Mesothelial cell of epicardium (in vitro differentiated cells): Measurements from ENCODE around the gene TRIO. TPM values are rescaled to one million over a fixed set of nuclear protein-coding genes. Genes with fewer than 3 reads are reported as not detected.

Experiments used
- DNase-seq, 2 experiments: peaks; one replicate each; pipeline ENCODE4 v3.0.0; 2021; ENCODE audit warnings: low spot score in 2 of 2; ENCODE audit not compliant: unreplicated experiment in 2 of 2
- H3K27ac Mint-ChIP-seq: 2 replicates; pipeline ENCODE4 v1.8.0; 2021; ENCODE audit warnings: mixed read lengths
- H3K27me3 Mint-ChIP-seq: 2 replicates; pipeline ENCODE4 v1.8.0; 2021; ENCODE audit warnings: low read depth, mixed read lengths
- H3K36me3 Mint-ChIP-seq: 2 replicates; pipeline ENCODE4 v1.8.0; 2021; ENCODE audit warnings: mixed read lengths
- H3K4me1 Mint-ChIP-seq: 2 replicates; pipeline ENCODE4 v1.8.0; 2021; ENCODE audit warnings: mixed read lengths
- H3K4me3 Mint-ChIP-seq: 2 replicates; pipeline ENCODE4 v1.8.0; 2021; ENCODE audit warnings: mild to moderate bottlenecking, moderate library complexity, mixed read lengths
- H3K9me3 Mint-ChIP-seq: 2 replicates; pipeline ENCODE4 v1.8.0; 2021; ENCODE audit warnings: mixed read lengths
- total RNA-seq: library from RNA; stranded (reverse); gene quantifications from 3 replicates; pipeline ENCODE4 v1.2.1, GENCODE V29; 2021
- TF ChIP-seq, protein P1 (sequence below): fragments of 200-600 bp; sonication (generic); IDR thresholded peaks from one replicate; pipeline ENCODE4 v1.5.0; 2021; ENCODE audit warnings: antibody characterized with exemption; ENCODE audit not compliant: unreplicated experiment

The TRIO gene
- total RNA-seq, 1 donor from 2014 or later = 209 TPM

GRCh38 chr5:14123974-14124482 is 19.1 kb upstream of the TRIO start:
- Mint-ChIP-seq H3K36me3 (no peaks in the 10 kb centered on the region), H3K4me1 (peaks cover 4% of the 10 kb centered on the region), H3K4me3 (no peak overlapping the region), H3K27ac (no peak overlapping the region), H3K27me3 (peaks cover 7% of the 10 kb centered on the region), H3K9me3 (no peaks in the 10 kb centered on the region)
- no peak for DNase-seq
- TF ChIP-seq, protein P1, sequence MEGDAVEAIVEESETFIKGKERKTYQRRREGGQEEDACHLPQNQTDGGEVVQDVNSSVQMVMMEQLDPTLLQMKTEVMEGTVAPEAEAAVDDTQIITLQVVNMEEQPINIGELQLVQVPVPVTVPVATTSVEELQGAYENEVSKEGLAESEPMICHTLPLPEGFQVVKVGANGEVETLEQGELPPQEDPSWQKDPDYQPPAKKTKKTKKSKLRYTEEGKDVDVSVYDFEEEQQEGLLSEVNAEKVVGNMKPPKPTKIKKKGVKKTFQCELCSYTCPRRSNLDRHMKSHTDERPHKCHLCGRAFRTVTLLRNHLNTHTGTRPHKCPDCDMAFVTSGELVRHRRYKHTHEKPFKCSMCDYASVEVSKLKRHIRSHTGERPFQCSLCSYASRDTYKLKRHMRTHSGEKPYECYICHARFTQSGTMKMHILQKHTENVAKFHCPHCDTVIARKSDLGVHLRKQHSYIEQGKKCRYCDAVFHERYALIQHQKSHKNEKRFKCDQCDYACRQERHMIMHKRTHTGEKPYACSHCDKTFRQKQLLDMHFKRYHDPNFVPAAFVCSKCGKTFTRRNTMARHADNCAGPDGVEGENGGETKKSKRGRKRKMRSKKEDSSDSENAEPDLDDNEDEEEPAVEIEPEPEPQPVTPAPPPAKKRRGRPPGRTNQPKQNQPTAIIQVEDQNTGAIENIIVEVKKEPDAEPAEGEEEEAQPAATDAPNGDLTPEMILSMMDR = no peak

DNA sequence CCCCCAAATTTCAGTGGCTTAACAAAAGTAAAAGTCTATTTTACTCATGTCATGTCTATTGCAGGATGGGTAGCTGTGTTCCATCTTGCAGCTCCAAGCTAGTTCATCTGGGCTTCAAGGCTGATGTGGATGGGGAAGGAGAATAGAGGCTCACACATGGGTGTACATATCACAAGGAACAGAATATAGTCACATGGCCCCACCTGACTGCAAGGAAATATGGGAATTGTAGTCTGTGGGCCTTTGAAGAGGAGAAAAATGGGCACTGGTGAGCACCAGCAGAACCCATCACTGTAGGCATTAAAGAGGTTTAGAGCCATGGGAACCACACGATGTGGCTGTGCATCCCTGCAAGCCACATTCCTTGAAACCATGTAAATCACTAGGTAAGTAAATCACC is 17.9 kb upstream of the TRIO start:
- H3K4me1 Mint-ChIP-seq = no peaks in the 10 kb centered on the region
- H3K27ac Mint-ChIP-seq = no peak overlapping the region

GRCh38 chr5:14127587-14127986 is 15.6 kb upstream of the TRIO start:
- H3K27ac Mint-ChIP-seq = no peak overlapping the region
- no peaks in the 10 kb centered on the region for H3K36me3 Mint-ChIP-seq
- TF ChIP-seq, protein P1 = no peak
- H3K9me3 Mint-ChIP-seq = no peaks in the 10 kb centered on the region
- peaks cover 11% of the 10 kb centered on the region for H3K27me3 Mint-ChIP-seq
- H3K4me1 Mint-ChIP-seq = peaks cover 8% of the 10 kb centered on the region
- DNase-seq = no peak
- H3K4me3 Mint-ChIP-seq = no peak overlapping the region

More for the DNA sequence above, 17.9 kb upstream of the TRIO start:
- peaks cover 11% of the 10 kb centered on the region for H3K27me3 Mint-ChIP-seq
- no peaks in the 10 kb centered on the region for H3K9me3 Mint-ChIP-seq
- DNase-seq = no peak
- no peak overlapping the region for H3K4me3 Mint-ChIP-seq
- H3K36me3 Mint-ChIP-seq = no peaks in the 10 kb centered on the region
- TF ChIP-seq, protein P1 = no peak

DNA sequence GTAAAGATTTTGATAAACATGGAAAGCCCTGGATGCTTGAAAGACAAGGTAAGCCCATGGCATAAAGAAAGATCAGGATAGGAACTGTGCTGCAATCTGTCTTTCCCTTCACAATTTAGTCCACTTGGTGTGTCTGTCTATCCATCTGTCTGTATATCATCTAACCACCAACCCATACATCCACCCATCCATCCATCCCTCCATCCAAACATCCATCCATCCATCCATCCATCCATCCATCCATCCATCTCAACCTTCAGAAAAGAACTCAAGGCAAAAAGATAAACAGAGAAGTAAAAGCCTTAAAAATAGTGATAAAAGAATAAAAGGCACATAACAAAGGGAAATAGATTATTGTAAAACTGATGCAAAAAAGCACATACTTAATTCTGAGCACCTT is 15.1 kb upstream of the TRIO start:
- H3K9me3 Mint-ChIP-seq = no peaks in the 10 kb centered on the region
- no peak overlapping the region for H3K27ac Mint-ChIP-seq
- no peak overlapping the region for H3K4me3 Mint-ChIP-seq
- DNase-seq = no peak
- H3K4me1 Mint-ChIP-seq = peaks cover 8% of the 10 kb centered on the region
- H3K36me3 Mint-ChIP-seq = no peaks in the 10 kb centered on the region
- TF ChIP-seq, protein P1 = no peak
- peaks cover 11% of the 10 kb centered on the region for H3K27me3 Mint-ChIP-seq

DNA sequence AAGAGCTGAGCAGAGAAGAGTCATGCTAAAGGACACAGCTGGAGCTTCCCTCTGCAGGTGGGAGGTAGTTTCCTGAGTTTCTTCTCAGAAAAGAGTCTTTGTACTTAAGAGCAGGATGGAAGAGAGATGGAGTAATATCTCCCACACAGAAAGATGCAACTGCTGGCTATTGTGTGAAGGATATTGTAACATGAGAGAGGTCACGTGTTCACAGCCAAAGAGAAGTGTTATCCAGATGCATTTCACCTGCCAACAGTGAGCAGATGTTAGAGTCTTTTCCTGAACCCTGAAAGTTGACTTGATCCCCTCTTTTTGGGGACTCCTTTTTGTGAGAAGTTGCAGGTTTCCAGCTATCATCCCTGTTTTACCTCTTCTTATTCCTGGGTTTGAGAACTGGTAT is 14.0 kb upstream of the TRIO start:
- no peaks in the 10 kb centered on the region for H3K36me3 Mint-ChIP-seq
- TF ChIP-seq, protein P1 = no peak
- no peaks in the 10 kb centered on the region for H3K9me3 Mint-ChIP-seq
- DNase-seq = no peak
- H3K27me3 Mint-ChIP-seq = peaks cover 11% of the 10 kb centered on the region
- peaks cover 8% of the 10 kb centered on the region for H3K4me1 Mint-ChIP-seq
- no peak overlapping the region for H3K4me3 Mint-ChIP-seq
- no peak overlapping the region for H3K27ac Mint-ChIP-seq
